Measurements from ENCODE around the gene NSMCE4A.

Gene NSMCE4A

DNA sequence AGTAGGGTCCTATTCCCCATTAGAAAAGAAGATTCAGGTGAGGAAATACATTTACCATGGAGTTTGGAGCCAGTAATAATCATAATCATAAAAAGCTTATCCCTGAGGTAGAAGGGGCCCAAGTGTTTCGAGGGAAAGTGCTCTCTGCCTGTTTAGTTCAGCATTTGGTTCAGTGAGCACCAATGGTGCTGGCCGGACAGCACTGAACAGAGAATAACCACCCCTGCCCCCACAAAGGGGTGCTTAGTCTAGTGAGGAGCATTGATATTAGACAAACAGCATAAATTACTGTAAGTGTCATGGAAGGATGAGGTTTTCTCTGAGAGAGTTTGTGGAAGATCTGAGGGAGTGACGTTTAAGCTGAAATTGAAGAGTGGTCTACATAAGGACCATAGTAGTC lies 25.6 kb downstream of the NSMCE4A start:
- no peak overlapping the region for H3K27ac ChIP-seq
- TF ChIP-seq, protein P1, sequence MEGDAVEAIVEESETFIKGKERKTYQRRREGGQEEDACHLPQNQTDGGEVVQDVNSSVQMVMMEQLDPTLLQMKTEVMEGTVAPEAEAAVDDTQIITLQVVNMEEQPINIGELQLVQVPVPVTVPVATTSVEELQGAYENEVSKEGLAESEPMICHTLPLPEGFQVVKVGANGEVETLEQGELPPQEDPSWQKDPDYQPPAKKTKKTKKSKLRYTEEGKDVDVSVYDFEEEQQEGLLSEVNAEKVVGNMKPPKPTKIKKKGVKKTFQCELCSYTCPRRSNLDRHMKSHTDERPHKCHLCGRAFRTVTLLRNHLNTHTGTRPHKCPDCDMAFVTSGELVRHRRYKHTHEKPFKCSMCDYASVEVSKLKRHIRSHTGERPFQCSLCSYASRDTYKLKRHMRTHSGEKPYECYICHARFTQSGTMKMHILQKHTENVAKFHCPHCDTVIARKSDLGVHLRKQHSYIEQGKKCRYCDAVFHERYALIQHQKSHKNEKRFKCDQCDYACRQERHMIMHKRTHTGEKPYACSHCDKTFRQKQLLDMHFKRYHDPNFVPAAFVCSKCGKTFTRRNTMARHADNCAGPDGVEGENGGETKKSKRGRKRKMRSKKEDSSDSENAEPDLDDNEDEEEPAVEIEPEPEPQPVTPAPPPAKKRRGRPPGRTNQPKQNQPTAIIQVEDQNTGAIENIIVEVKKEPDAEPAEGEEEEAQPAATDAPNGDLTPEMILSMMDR (IDR thresholded peaks at IDR 0.05): no peak

DNA sequence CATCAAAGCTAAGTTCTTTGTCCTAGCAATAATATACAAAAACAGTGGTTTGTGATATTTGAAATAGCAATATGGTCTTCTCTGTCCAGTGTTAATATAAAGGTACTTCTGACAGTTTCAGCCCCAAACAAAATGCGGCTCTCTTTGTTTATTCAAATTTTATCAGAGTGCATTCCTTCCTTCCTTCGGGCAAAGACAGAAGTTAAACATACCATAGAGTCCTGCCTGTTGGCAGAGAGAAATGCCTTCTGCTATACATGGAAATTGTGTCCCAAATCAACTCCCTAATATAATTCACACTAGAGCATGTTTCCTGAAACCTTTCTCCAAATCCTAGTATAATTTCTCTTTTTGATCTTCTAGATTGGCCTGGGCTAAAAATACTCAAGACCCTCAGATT lies 26.0 kb downstream of the NSMCE4A start:
- H2AFZ ChIP-seq: no peak overlapping the region
- H3K27ac ChIP-seq: no peak overlapping the region
- H3K9ac ChIP-seq: no peak overlapping the region
- H3K79me2 ChIP-seq: no peaks in the 10 kb centered on the region
- no peaks in the 10 kb centered on the region for H3K27me3 ChIP-seq (ENCODE audit: control insufficient read depth, insufficient read depth, low read length)
- H3K9me3 ChIP-seq (ENCODE audit: control insufficient read depth, low read length): no peaks in the 10 kb centered on the region
- no peak overlapping the region for H3K4me3 ChIP-seq (ENCODE audit: low read depth, low read length)
- H3K36me3 ChIP-seq (ENCODE audit: control insufficient read depth, insufficient read depth, low read length): no peaks in the 10 kb centered on the region
- TF ChIP-seq, protein P1 (IDR thresholded peaks at IDR 0.05): no peak
- no peaks in the 10 kb centered on the region for H3K4me1 ChIP-seq
- H3K4me2 ChIP-seq (ENCODE audit: low read length): no peak overlapping the region

More for the DNA sequence above, 25.6 kb downstream of the NSMCE4A start:
- Histone ChIP-seq H3K4me2 (ENCODE audit: low read length) (no peak overlapping the region), H3K27me3 (ENCODE audit: control insufficient read depth, insufficient read depth, low read length) (no peaks in the 10 kb centered on the region), H3K9ac (no peak overlapping the region), H3K79me2 (no peaks in the 10 kb centered on the region), H3K4me3 (ENCODE audit: low read depth, low read length) (no peak overlapping the region), H2AFZ (no peak overlapping the region), H3K4me1 (no peaks in the 10 kb centered on the region), H3K9me3 (ENCODE audit: control insufficient read depth, low read length) (no peaks in the 10 kb centered on the region), H3K36me3 (ENCODE audit: control insufficient read depth, insufficient read depth, low read length) (no peaks in the 10 kb centered on the region)

DNA sequence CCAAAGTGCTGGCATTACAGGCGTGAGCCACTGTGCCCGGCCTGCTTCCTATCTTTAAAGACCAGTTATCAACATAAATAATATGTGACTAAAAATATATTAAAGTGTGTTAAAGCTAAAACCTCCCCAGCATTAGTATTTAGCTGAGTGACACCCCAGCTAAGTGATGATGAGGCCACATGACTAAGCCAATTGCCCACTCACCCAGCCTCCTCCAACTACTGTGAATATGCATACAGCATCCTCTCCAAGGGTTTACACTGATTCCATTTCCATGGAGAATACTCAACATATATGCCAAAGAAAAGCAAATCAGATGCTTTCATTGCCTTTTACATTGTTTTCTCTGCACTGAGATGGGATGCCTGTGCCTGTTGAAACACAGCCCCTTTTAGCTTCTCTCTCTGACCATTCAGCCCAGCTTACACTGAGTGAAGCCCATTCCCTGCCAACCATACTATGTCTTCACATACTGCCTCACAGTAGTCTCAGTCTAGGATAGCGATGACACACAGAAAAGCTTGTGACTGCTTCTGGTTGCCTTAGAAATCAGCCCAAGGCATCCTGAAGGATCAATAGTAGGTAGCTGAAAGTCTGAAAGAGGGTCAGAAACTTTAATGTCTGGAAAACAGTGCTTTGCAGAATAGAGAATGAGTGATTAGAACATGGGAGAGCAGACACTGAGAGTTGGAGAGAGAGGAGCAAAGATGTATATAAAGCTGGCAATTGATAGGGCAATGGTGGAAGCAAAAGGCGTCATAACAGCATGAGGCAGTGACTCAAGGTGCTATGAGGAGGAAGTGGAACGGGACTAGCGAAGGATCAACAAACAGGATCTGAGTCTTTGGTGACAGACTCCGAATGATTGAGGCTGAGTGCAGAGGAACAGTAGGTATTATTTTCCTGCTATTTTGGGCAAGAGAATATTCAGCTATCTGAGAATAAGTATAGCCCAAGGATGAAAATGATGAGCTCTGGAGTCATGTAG lies 27.4 kb downstream of the NSMCE4A start:
- no peak overlapping the region for H3K9ac ChIP-seq
- H3K27me3 ChIP-seq (ENCODE audit: control insufficient read depth, insufficient read depth, low read length): no peaks in the 10 kb centered on the region
- H3K27ac ChIP-seq: no peak overlapping the region
- no peak overlapping the region for H2AFZ ChIP-seq
- TF ChIP-seq, protein P1 (IDR thresholded peaks at IDR 0.05): no peak
- no peaks in the 10 kb centered on the region for H3K36me3 ChIP-seq (ENCODE audit: control insufficient read depth, insufficient read depth, low read length)
- no peak overlapping the region for H3K4me2 ChIP-seq (ENCODE audit: low read length)
- H3K79me2 ChIP-seq: no peaks in the 10 kb centered on the region
- H3K4me3 ChIP-seq (ENCODE audit: low read depth, low read length): no peak overlapping the region
- no peaks in the 10 kb centered on the region for H3K9me3 ChIP-seq (ENCODE audit: control insufficient read depth, low read length)
- no peaks in the 10 kb centered on the region for H3K4me1 ChIP-seq

DNA sequence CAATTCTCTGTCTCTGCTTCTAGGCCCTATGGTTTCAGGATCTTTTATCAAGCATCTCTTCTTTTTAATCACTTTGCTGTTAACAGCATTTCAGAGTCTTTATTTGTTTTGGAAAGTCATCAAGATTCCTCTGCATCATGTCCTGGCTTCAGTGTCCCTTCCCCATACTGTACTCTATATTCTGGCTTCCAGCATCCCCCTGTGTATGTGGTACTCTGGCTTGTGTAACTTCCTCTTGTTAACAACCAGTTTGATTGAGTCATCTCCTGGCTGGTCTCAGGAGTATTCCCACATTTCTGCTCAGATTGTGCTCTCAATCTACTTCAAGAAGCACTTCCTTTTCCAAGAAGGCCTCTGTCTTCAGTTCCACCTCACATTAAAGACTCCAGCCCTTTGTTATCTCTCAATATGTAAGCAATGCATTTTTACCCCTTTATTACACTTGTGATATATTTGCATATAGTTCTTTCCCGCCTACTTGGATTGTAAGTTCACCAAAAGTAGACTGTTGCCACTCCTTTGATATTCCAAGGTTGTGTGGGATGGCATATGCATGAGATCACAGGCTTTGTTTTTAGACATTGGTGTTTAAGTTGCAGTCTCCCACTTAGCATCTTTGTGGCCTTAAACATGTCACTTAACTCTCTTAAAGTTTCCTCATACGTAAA lies 32.1 kb downstream of the NSMCE4A start:
- H3K27ac ChIP-seq: no peak overlapping the region
- H3K36me3 ChIP-seq (ENCODE audit: control insufficient read depth, insufficient read depth, low read length): no peaks in the 10 kb centered on the region
- H3K27me3 ChIP-seq (ENCODE audit: control insufficient read depth, insufficient read depth, low read length): no peaks in the 10 kb centered on the region
- no peak overlapping the region for H3K9ac ChIP-seq
- no peak overlapping the region for H3K4me2 ChIP-seq (ENCODE audit: low read length)
- H3K9me3 ChIP-seq (ENCODE audit: control insufficient read depth, low read length): no peaks in the 10 kb centered on the region
- no peaks in the 10 kb centered on the region for H3K79me2 ChIP-seq
- H3K4me1 ChIP-seq: no peaks in the 10 kb centered on the region
- no peak overlapping the region for H3K4me3 ChIP-seq (ENCODE audit: low read depth, low read length)
- no peak overlapping the region for H2AFZ ChIP-seq
- TF ChIP-seq, protein P1 (IDR thresholded peaks at IDR 0.05): no peak

Measured in parathyroid adenoma (tissue), 2 donors.